Gastrocnemius medialis (tissue), 4 donors: ENCODE measurements around the gene PIK3C3. TPM values are rescaled to one million over a fixed set of nuclear protein-coding genes. Genes with fewer than 3 reads are reported as not detected.

Source experiments
- ATAC-seq, 2 donors: fragments of 150-250 bp; one replicate each; pipeline ENCODE4 v1.9.1; 2016
- DNase-seq, 2 donors: peaks; one replicate each; pipeline ENCODE4 v3.0.0-alpha.2; 2019
- H3K27ac ChIP-seq, 4 donors: fragments of 200-600 bp; sonication (generic); 1 replicate in 1 of 4; 2 replicates in 3 of 4; pipeline ENCODE4 v1.5.1; 2016 to 2018; ENCODE audit warnings: mild to moderate bottlenecking in 2 of 4, moderate library complexity in 1 of 4
- H3K27me3 ChIP-seq, 3 donors: fragments of 200-600 bp; sonication (generic) in 2 of 3; 1 replicate in 1 of 3; 2 replicates in 2 of 3; pipeline versions ENCODE4 v1.5.1 to v1.6.0; 2016 to 2019; ENCODE audit warnings: mild to moderate bottlenecking in 1 of 3, moderate library complexity in 1 of 3
- H3K36me3 ChIP-seq, 2 donors: fragments of 200-600 bp; sonication (generic) in 1 of 2; one replicate each; pipeline ENCODE4 v1.5.1; 2017 to 2018
- H3K4me1 ChIP-seq, 2 donors: fragments of 200-600 bp; sonication (generic) in 1 of 2; one replicate each; pipeline ENCODE4 v1.5.1; 2016 to 2017; ENCODE audit warnings: mild to moderate bottlenecking in 2 of 2
- H3K4me3 ChIP-seq, 4 donors: fragments of 200-600 bp; sonication (generic) in 3 of 4; 1 replicate in 1 of 4; 2 replicates in 3 of 4; pipeline ENCODE4 v1.5.1; 2016 to 2019; ENCODE audit warnings: mild to moderate bottlenecking in 2 of 4
- H3K9me3 ChIP-seq, 3 donors: fragments of 200-600 bp; sonication (generic) in 2 of 3; 1 replicate in 1 of 3; 2 replicates in 2 of 3; pipeline ENCODE4 v1.5.1; 2016 to 2019
- POLR2A ChIP-seq, 2 donors: fragments of 450-650 bp; IDR thresholded peaks; one replicate each; pipeline ENCODE4 v1.6.1; 2017; ENCODE audit warnings: antibody characterized with exemption in 2 of 2, mild to moderate bottlenecking in 2 of 2, moderate library complexity in 2 of 2
- in situ Hi-C, 4 donors: fragments of 200-750 bp; cut with MboI; loops; one replicate each; pipeline versions ENCODE4 v1.15.0 to v1.8.0; 2017; ENCODE audit warnings: low sequenced_read_pairs in 4 of 4
- intact Hi-C: fragments of 100-400 bp; cut with DNase I; formaldehyde crosslinking; loops from one replicate; pipeline ENCODE4 v1.15.1; 2023; ENCODE audit warnings: low total_unique reads
- total RNA-seq, 4 donors: library from RNA; depleted of rRNA; stranded (reverse); fragments of >200 nt; gene quantifications; one replicate each; pipeline versions ENCODE4 v1.1.0 to v1.2.3, GENCODE V29; 2016
- TF ChIP-seq, protein P1 (sequence below), 5 experiments: fragments of 450-650 bp in 3 of 5; fragments of 200-600 bp in 2 of 5; sonication (generic) in 2 of 5; IDR thresholded peaks in 4 of 5; conservative IDR thresholded peaks in 1 of 5; 1 replicate in 4 of 5; 2 replicates in 1 of 5; pipeline ENCODE4 v1.5.1; 2016 to 2019; ENCODE audit warnings: antibody characterized with exemption in 5 of 5, mild to moderate bottlenecking in 3 of 5, moderate library complexity in 3 of 5

PIK3C3 gene
- total RNA-seq, 4 donors from 2014 or later, result 21.7 to 38.6 (median 29.6) TPM

- Histone ChIP-seq H3K9me3 (no peaks in the 10 kb centered on the region), H3K36me3 (no peaks in the 10 kb centered on the region), H3K4me3 (no peak overlapping the region), H3K27me3 (no peaks in the 10 kb centered on the region), H3K27ac (no peak overlapping the region), H3K4me1 (peaks cover 0 to 8% of the 10 kb centered on the region in 2 donors)
- ATAC-seq (no peak), DNase-seq (peak in 1 of 2 donors; percentile 33)
- intact Hi-C loops (loop anchor here (5.0 kb wide), 1 partner anchor 1474 kb away; no protein-coding TSS in a partner anchor), in situ Hi-C loops (loop anchor here (25.0 kb wide), 3 partner anchors 1149 to 1474 kb away; no protein-coding TSS in a partner anchor)
- no peak for TF ChIP-seq POLR2A (IDR thresholded peaks at IDR 0.05)
- TF ChIP-seq, protein P1, sequence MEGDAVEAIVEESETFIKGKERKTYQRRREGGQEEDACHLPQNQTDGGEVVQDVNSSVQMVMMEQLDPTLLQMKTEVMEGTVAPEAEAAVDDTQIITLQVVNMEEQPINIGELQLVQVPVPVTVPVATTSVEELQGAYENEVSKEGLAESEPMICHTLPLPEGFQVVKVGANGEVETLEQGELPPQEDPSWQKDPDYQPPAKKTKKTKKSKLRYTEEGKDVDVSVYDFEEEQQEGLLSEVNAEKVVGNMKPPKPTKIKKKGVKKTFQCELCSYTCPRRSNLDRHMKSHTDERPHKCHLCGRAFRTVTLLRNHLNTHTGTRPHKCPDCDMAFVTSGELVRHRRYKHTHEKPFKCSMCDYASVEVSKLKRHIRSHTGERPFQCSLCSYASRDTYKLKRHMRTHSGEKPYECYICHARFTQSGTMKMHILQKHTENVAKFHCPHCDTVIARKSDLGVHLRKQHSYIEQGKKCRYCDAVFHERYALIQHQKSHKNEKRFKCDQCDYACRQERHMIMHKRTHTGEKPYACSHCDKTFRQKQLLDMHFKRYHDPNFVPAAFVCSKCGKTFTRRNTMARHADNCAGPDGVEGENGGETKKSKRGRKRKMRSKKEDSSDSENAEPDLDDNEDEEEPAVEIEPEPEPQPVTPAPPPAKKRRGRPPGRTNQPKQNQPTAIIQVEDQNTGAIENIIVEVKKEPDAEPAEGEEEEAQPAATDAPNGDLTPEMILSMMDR (IDR thresholded peaks at IDR 0.05 in 4 of 5, conservative IDR thresholded peaks at IDR 0.05 in 1 of 5), result no peak
These were observed 157.8 kb downstream of the PIK3C3 start for GRCh38 chr18:42112657-42113420.

GRCh38 chr18:42113529-42114191 lies 158.6 kb downstream of the PIK3C3 start:
- intact Hi-C loops, result loop anchor here (5.0 kb wide), 1 partner anchor 1474 kb away; no protein-coding TSS in a partner anchor

DNA sequence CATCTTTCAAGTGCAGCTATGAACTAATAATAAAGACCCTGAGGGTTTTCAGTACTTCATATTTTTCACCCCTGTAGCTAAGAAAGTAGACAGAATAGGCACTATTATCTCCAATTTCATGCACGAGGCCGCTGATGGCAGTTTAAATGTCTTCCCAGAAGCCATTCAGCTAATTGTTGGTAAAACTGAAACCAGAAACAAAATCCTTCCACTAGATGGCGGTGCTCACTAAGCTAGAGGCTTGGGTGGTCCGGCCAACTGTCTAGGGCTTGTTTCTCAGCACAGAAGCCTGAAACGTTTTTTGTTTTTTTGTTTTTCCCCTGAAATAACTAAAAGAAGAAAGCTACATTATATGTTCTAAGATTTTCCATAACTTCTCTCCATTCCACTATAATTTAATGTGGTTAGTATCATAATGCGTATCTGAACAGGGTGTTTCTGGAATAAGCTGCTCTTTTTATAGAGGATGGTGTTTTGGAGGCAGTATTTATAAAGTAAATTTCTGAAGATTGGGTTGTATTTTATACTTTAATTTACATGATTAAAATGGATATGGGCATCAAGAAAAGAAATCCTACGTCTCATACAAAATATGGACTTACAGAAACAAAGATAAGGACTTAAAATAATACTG lies 159.4 kb downstream of the PIK3C3 start:
- Histone ChIP-seq H3K27me3 (no peaks in the 10 kb centered on the region), H3K4me3 (peak overlapping the region in 2 of 4 donors; percentile 18 to 39), H3K4me1 (peaks cover 0 to 8% of the 10 kb centered on the region in 2 donors), H3K27ac (no peak overlapping the region), H3K9me3 (no peaks in the 10 kb centered on the region), H3K36me3 (no peaks in the 10 kb centered on the region)
- no peak for TF ChIP-seq POLR2A (IDR thresholded peaks at IDR 0.05)
- TF ChIP-seq, protein P1 (IDR thresholded peaks at IDR 0.05 in 4 of 5, conservative IDR thresholded peaks at IDR 0.05 in 1 of 5), result peak; percentile 50 to 87 (median 65)
- ATAC-seq (peak; percentile 77 to 79), DNase-seq (peak; percentile 11 to 30)
- intact Hi-C loops (loop anchor here (5.0 kb wide), 1 partner anchor 1473 kb away; no protein-coding TSS in a partner anchor), in situ Hi-C loops (loop anchor here (25.0 kb wide), 3 partner anchors 1148 to 1473 kb away; no protein-coding TSS in a partner anchor)

More at GRCh38 chr18:42113529-42114191, 158.6 kb downstream of the PIK3C3 start:
- Histone ChIP-seq H3K4me3 (no peak overlapping the region), H3K9me3 (no peaks in the 10 kb centered on the region), H3K27me3 (no peaks in the 10 kb centered on the region), H3K27ac (no peak overlapping the region), H3K36me3 (no peaks in the 10 kb centered on the region), H3K4me1 (peaks cover 0 to 8% of the 10 kb centered on the region in 2 donors)
- in situ Hi-C loops, result loop anchor here (25.0 kb wide), 3 partner anchors 1149 to 1474 kb away; no protein-coding TSS in a partner anchor
- ATAC-seq (no peak), DNase-seq (no peak)
- TF ChIP-seq, protein P1 (IDR thresholded peaks at IDR 0.05 in 4 of 5, conservative IDR thresholded peaks at IDR 0.05 in 1 of 5), result no peak
- no peak for TF ChIP-seq POLR2A (IDR thresholded peaks at IDR 0.05)

- H3K36me3 ChIP-seq, result no peaks in the 10 kb centered on the region
- ATAC-seq (no peak), DNase-seq (no peak)
- no peak overlapping the region for H3K27ac ChIP-seq
- no peak for TF ChIP-seq POLR2A (IDR thresholded peaks at IDR 0.05)
- TF ChIP-seq, protein P1 (IDR thresholded peaks at IDR 0.05 in 4 of 5, conservative IDR thresholded peaks at IDR 0.05 in 1 of 5), result no peak
- in situ Hi-C loops, result loop anchor here in 1 of 4 donors (25.0 kb wide), 1 partner anchor 1136 kb away; no protein-coding TSS in a partner anchor
- no peaks in the 10 kb centered on the region for H3K27me3 ChIP-seq
- no peaks in the 10 kb centered on the region for H3K9me3 ChIP-seq
- intact Hi-C loops, result no loop called here
- H3K4me1 ChIP-seq, result no peaks in the 10 kb centered on the region
- no peak overlapping the region for H3K4me3 ChIP-seq
These were observed 171.6 kb downstream of the PIK3C3 start for GRCh38 chr18:42126586-42126985.
